Measurements from ENCODE around the gene GIMAP4.
"Not testable (repeated sequence)": the region's sequence is repeated elsewhere in the genome, so short reads cannot be mapped to it uniquely, and the experiment has no call there.

The GIMAP4 gene

DNA sequence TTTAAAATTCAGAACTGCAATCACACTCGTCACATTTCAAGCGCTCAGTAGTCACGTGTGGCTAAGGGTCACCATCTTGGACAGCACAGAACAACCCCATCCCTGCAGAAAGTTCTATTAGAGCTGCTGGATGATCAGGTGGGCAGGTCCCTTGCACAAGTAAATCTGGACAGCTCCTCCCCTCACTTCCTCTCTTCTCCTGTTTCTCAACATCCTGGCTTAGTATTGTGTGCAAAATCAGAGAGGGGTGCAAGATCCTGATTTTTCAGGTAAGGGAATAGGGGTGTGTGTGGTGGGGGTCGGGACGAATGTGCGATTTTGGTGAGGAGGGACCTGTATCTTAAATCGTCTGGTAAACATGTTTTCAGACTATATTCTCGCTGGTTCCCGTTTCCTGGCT lies at the start of gene GIMAP4:
TSS of gene GIMAP4 (plus strand) at position 222 of the 400 bp plus-strand sequence. CDS start 2,512 bp downstream, outside the sequence.
- peak; percentile 39 for DNase-seq (ENCODE audit: low read depth)
- H3K4me3 ChIP-seq (ENCODE audit: low read depth, low read length), result peak within 1 kb of the TSS; percentile 52
- TF ChIP-seq, protein P1, sequence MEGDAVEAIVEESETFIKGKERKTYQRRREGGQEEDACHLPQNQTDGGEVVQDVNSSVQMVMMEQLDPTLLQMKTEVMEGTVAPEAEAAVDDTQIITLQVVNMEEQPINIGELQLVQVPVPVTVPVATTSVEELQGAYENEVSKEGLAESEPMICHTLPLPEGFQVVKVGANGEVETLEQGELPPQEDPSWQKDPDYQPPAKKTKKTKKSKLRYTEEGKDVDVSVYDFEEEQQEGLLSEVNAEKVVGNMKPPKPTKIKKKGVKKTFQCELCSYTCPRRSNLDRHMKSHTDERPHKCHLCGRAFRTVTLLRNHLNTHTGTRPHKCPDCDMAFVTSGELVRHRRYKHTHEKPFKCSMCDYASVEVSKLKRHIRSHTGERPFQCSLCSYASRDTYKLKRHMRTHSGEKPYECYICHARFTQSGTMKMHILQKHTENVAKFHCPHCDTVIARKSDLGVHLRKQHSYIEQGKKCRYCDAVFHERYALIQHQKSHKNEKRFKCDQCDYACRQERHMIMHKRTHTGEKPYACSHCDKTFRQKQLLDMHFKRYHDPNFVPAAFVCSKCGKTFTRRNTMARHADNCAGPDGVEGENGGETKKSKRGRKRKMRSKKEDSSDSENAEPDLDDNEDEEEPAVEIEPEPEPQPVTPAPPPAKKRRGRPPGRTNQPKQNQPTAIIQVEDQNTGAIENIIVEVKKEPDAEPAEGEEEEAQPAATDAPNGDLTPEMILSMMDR (IDR thresholded peaks at IDR 0.05; ENCODE audit: insufficient read depth, low read depth, low read length, missing control alignments), result no peak

- DNase-seq (ENCODE audit: low read depth), result no peak
- no peak overlapping the region for H3K4me3 ChIP-seq (ENCODE audit: low read depth, low read length)
- TF ChIP-seq, protein P1 (IDR thresholded peaks at IDR 0.05; ENCODE audit: insufficient read depth, low read depth, low read length, missing control alignments), result no peak
Observed at GRCh38 chr7:150519310-150519709, 47.9 kb upstream of the GIMAP4 start.

GRCh38 chr7:150520145-150520544 lies 47.0 kb upstream of the GIMAP4 start:
- no peak for DNase-seq (ENCODE audit: low read depth)
- TF ChIP-seq, protein P1 (IDR thresholded peaks at IDR 0.05; ENCODE audit: insufficient read depth, low read depth, low read length, missing control alignments), result no peak
- no peak overlapping the region for H3K4me3 ChIP-seq (ENCODE audit: low read depth, low read length)

GRCh38 chr7:150522931-150523330 lies 44.3 kb upstream of the GIMAP4 start:
- DNase-seq (ENCODE audit: low read depth); H3K4me3 ChIP-seq (ENCODE audit: low read depth, low read length): not testable (repeated sequence)

DNA sequence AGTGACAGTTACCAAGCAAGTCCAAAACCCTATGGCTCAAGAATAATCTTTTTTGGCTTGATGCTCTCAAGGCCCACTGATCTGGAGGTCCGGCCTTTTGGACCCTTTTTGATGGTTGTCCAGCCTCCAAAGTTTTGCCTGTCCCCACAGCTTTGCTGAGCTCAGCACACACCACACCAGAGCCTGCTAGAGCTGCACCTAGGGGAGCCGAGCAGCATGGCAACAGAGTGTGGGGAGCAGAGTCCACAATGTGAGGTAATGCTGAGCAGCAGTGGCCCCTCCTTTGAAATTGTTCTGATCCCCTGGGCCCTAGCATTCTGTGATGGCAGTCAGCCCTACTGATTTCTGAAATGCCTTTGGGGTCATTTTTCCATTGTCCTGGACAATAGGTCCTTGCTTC lies 43.2 kb upstream of the GIMAP4 start:
- TF ChIP-seq, protein P1 (IDR thresholded peaks at IDR 0.05; ENCODE audit: insufficient read depth, low read depth, low read length, missing control alignments), result no peak
- no peak overlapping the region for H3K4me3 ChIP-seq (ENCODE audit: low read depth, low read length)
- no peak for DNase-seq (ENCODE audit: low read depth)

- TF ChIP-seq, protein P1 (IDR thresholded peaks at IDR 0.05; ENCODE audit: insufficient read depth, low read depth, low read length, missing control alignments), result no peak
- H3K4me3 ChIP-seq (ENCODE audit: low read depth, low read length), result no peak overlapping the region
- no peak for DNase-seq (ENCODE audit: low read depth)
Observed at GRCh38 chr7:150531704-150532103, 35.5 kb upstream of the GIMAP4 start.

DNA sequence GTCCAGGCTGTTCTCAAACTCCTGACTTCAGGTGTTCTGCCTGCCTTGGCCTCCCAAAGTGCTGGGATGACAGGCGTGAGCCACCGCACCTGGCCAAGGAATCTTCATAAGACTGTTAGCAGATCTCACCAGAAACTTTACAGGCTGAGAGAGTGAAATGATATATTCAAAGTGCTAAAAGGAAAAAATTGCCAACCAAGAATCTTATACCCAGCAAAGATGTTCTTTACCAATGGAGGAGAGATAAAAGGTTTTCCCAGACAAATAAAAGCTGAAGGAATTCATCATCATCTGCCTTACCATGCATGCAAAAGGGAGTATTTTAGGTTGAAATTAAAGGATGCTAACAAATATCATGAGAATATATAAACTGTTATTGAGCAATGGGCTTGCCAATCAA lies 28.9 kb upstream of the GIMAP4 start:
- no peak overlapping the region for H3K4me3 ChIP-seq (ENCODE audit: low read depth, low read length)
- TF ChIP-seq, protein P1 (IDR thresholded peaks at IDR 0.05; ENCODE audit: insufficient read depth, low read depth, low read length, missing control alignments), result no peak
- no peak for DNase-seq (ENCODE audit: low read depth)
